WTC11 (cell line): Measurements from ENCODE around the gene ACBD6.

Experiments used
- ZNF423 ChIP-seq: fragments of 250-450 bp; sonication (Bioruptor Pico); IDR thresholded peaks from 2 replicates; pipeline ENCODE4 v2.1.2; 2022; ENCODE audit warnings: mild to moderate bottlenecking, moderate library complexity
- TF ChIP-seq, protein P1 (sequence below): fragments of 200-600 bp; IDR thresholded peaks from 2 replicates; pipeline ENCODE4 v1.8.0; 2022; ENCODE audit warnings: antibody characterized with exemption
- TF ChIP-seq, protein P2 (sequence below): sonication (generic); formaldehyde crosslinking; IDR thresholded peaks from 2 replicates; pipeline ENCODE4 v1.8.1; 2023; ENCODE audit warnings: mild to moderate bottlenecking, missing genetic modification reagents
- TF ChIP-seq, protein P3 (sequence below): sonication (generic); formaldehyde crosslinking; IDR thresholded peaks from 2 replicates; pipeline ENCODE4 v1.8.1; 2022; ENCODE audit warnings: low read depth, mild to moderate bottlenecking, moderate library complexity, missing genetic modification reagents, borderline replicate concordance
- TF ChIP-seq, protein P4 (sequence below): sonication (generic); formaldehyde crosslinking; IDR thresholded peaks from 2 replicates; pipeline ENCODE4 v1.8.0; 2022; ENCODE audit warnings: missing genetic modification reagents

DNA sequence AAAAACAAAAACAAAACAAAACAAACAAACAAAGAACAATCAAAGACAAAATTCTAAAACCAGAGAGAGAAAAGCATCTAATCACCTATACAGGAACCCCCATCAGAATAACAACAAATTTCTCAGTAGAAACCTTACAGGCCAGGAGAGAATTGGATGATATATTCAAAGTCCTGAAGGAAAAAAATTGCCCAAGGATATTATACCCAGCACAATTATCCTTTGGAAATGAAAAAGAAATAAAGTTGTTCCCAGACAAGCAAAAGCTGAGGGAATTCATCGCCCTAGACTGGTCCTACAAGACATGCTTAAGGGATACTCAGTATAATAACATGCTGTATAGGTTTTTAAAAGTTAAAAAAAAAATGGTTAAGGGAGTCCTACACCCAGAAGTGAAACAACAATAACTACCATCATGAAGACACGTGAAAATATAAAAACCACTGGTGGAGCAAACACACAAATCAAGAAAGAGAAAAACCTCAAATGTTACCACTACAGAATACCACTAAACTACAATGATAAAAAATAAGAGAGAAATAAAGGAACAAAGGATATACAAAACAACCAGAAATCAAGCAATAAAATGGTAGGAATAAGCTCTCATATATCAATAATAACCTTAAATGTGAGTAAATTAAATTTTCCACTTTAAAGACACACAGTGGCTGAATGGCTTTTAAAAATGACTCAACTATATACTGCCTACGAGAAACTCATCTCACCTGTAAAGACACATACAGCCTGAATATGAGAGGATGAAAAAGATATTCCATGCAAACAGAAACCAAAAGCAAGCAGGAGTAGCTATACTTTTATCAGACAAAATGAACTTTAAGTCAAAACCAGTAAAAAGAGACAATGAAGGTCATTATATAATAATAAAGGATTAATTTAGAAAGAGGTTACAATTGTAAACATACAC, 121.9 kb downstream of the ACBD6 start:
- TF ChIP-seq, protein P1, sequence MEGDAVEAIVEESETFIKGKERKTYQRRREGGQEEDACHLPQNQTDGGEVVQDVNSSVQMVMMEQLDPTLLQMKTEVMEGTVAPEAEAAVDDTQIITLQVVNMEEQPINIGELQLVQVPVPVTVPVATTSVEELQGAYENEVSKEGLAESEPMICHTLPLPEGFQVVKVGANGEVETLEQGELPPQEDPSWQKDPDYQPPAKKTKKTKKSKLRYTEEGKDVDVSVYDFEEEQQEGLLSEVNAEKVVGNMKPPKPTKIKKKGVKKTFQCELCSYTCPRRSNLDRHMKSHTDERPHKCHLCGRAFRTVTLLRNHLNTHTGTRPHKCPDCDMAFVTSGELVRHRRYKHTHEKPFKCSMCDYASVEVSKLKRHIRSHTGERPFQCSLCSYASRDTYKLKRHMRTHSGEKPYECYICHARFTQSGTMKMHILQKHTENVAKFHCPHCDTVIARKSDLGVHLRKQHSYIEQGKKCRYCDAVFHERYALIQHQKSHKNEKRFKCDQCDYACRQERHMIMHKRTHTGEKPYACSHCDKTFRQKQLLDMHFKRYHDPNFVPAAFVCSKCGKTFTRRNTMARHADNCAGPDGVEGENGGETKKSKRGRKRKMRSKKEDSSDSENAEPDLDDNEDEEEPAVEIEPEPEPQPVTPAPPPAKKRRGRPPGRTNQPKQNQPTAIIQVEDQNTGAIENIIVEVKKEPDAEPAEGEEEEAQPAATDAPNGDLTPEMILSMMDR = no peak
- TF ChIP-seq, protein P2, sequence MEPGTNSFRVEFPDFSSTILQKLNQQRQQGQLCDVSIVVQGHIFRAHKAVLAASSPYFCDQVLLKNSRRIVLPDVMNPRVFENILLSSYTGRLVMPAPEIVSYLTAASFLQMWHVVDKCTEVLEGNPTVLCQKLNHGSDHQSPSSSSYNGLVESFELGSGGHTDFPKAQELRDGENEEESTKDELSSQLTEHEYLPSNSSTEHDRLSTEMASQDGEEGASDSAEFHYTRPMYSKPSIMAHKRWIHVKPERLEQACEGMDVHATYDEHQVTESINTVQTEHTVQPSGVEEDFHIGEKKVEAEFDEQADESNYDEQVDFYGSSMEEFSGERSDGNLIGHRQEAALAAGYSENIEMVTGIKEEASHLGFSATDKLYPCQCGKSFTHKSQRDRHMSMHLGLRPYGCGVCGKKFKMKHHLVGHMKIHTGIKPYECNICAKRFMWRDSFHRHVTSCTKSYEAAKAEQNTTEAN (CRISPR knock-in tag) = no peak
- TF ChIP-seq, protein P3, sequence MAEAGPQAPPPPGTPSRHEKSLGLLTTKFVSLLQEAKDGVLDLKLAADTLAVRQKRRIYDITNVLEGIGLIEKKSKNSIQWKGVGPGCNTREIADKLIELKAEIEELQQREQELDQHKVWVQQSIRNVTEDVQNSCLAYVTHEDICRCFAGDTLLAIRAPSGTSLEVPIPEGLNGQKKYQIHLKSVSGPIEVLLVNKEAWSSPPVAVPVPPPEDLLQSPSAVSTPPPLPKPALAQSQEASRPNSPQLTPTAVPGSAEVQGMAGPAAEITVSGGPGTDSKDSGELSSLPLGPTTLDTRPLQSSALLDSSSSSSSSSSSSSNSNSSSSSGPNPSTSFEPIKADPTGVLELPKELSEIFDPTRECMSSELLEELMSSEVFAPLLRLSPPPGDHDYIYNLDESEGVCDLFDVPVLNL (CRISPR knock-in tag) = no peak
- no peak for TF ChIP-seq ZNF423 (CRISPR knock-in tag)
- TF ChIP-seq, protein P4, sequence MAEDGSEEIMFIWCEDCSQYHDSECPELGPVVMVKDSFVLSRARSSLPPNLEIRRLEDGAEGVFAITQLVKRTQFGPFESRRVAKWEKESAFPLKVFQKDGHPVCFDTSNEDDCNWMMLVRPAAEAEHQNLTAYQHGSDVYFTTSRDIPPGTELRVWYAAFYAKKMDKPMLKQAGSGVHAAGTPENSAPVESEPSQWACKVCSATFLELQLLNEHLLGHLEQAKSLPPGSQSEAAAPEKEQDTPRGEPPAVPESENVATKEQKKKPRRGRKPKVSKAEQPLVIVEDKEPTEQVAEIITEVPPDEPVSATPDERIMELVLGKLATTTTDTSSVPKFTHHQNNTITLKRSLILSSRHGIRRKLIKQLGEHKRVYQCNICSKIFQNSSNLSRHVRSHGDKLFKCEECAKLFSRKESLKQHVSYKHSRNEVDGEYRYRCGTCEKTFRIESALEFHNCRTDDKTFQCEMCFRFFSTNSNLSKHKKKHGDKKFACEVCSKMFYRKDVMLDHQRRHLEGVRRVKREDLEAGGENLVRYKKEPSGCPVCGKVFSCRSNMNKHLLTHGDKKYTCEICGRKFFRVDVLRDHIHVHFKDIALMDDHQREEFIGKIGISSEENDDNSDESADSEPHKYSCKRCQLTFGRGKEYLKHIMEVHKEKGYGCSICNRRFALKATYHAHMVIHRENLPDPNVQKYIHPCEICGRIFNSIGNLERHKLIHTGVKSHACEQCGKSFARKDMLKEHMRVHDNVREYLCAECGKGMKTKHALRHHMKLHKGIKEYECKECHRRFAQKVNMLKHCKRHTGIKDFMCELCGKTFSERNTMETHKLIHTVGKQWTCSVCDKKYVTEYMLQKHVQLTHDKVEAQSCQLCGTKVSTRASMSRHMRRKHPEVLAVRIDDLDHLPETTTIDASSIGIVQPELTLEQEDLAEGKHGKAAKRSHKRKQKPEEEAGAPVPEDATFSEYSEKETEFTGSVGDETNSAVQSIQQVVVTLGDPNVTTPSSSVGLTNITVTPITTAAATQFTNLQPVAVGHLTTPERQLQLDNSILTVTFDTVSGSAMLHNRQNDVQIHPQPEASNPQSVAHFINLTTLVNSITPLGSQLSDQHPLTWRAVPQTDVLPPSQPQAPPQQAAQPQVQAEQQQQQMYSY (CRISPR knock-in tag) = no peak
